ENCODE measurements around the gene TJP1.

GRCh38 chr15:29728418-29728817, 93.8 kb downstream of the TJP1 start:
- TF ChIP-seq, protein P1, sequence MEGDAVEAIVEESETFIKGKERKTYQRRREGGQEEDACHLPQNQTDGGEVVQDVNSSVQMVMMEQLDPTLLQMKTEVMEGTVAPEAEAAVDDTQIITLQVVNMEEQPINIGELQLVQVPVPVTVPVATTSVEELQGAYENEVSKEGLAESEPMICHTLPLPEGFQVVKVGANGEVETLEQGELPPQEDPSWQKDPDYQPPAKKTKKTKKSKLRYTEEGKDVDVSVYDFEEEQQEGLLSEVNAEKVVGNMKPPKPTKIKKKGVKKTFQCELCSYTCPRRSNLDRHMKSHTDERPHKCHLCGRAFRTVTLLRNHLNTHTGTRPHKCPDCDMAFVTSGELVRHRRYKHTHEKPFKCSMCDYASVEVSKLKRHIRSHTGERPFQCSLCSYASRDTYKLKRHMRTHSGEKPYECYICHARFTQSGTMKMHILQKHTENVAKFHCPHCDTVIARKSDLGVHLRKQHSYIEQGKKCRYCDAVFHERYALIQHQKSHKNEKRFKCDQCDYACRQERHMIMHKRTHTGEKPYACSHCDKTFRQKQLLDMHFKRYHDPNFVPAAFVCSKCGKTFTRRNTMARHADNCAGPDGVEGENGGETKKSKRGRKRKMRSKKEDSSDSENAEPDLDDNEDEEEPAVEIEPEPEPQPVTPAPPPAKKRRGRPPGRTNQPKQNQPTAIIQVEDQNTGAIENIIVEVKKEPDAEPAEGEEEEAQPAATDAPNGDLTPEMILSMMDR (conservative IDR thresholded peaks at IDR 0.05; ENCODE audit: low read depth, low read length): no peak
- TF ChIP-seq EZH2 (IDR thresholded peaks at IDR 0.05; ENCODE audit: low read length, unreplicated experiment) (no peak), EZH2phosphoT487 (IDR thresholded peaks at IDR 0.05; ENCODE audit: borderline replicate concordance, low read length) (no peak)

Data from PC-3 (cell line).